Loucy (cell line): ENCODE measurements around the gene LIPJ.

Source experiments
- H2AFZ ChIP-seq: fragments of 200-600 bp; sonication (generic); 2 replicates; pipeline ENCODE4 v1.6.0; 2016; ENCODE audit warnings: antibody characterized with exemption, mild to moderate bottlenecking, low read length, moderate library complexity
- H3F3A ChIP-seq: fragments of 200-600 bp; 2 replicates; pipeline ENCODE4 v1.6.0; 2016; ENCODE audit warnings: antibody characterized with exemption, low read depth, mild to moderate bottlenecking
- H3K27me3 ChIP-seq: fragments of 200-600 bp; sonication (generic); 2 replicates; pipeline ENCODE4 v1.6.1; 2014; ENCODE audit warnings: low read length, mild to moderate bottlenecking; ENCODE audit not compliant: insufficient read depth, poor library complexity, severe bottlenecking
- H3K36me3 ChIP-seq: fragments of 200-600 bp; sonication (generic); 2 replicates; pipeline ENCODE4 v1.6.1; 2016; ENCODE audit warnings: low read length; ENCODE audit not compliant: insufficient read depth
- H3K4me1 ChIP-seq: fragments of 200-600 bp; sonication (generic); 2 replicates; pipeline ENCODE4 v1.5.1; 2014; ENCODE audit warnings: low read length, mild to moderate bottlenecking; ENCODE audit not compliant: insufficient read depth, poor library complexity, severe bottlenecking
- H3K4me2 ChIP-seq: fragments of 200-600 bp; sonication (generic); 2 replicates; pipeline ENCODE4 v1.6.0; 2014; ENCODE audit warnings: antibody characterized with exemption, low read length, low read depth, mild to moderate bottlenecking; ENCODE audit not compliant: poor library complexity, severe bottlenecking
- H3K4me3 ChIP-seq: fragments of 200-600 bp; sonication (generic); 2 replicates; pipeline ENCODE4 v1.5.1; 2014; ENCODE audit warnings: low read length, mild to moderate bottlenecking, mixed read lengths; ENCODE audit not compliant: poor library complexity, severe bottlenecking
- H3K79me2 ChIP-seq: fragments of 200-600 bp; sonication (generic); 2 replicates; pipeline ENCODE4 v1.6.1; 2014; ENCODE audit warnings: low read length; ENCODE audit not compliant: insufficient read depth
- H3K9ac ChIP-seq: fragments of 200-600 bp; sonication (generic); 2 replicates; pipeline ENCODE4 v1.6.0; 2014; ENCODE audit warnings: mild to moderate bottlenecking, low read depth, low read length, moderate library complexity; ENCODE audit not compliant: poor library complexity, severe bottlenecking
- H3K9me2 ChIP-seq: fragments of 200-600 bp; sonication (generic); replicated peaks from 2 replicates; pipeline ENCODE4 v1.6.1; 2016; ENCODE audit warnings: low read depth, low read length, mixed read lengths
- H3K9me3 ChIP-seq: fragments of 200-600 bp; sonication (generic); 2 replicates; pipeline ENCODE4 v1.6.1; 2014; ENCODE audit warnings: mild to moderate bottlenecking, antibody characterized with exemption, low read length, low read depth; ENCODE audit not compliant: insufficient read depth
- H4K20me1 ChIP-seq: fragments of 200-600 bp; sonication (generic); 2 replicates; pipeline ENCODE4 v1.6.0; 2014; ENCODE audit warnings: antibody characterized with exemption, low read length, mild to moderate bottlenecking; ENCODE audit not compliant: insufficient read depth, poor library complexity, severe bottlenecking
- EZH2phosphoT487 ChIP-seq: fragments of 200-600 bp; IDR thresholded peaks from 2 replicates; pipeline ENCODE4 v1.6.1; 2018; ENCODE audit warnings: antibody characterized with exemption, mild to moderate bottlenecking, moderate library complexity, borderline replicate concordance
- TF ChIP-seq, protein P1 (sequence below): fragments of 200-600 bp; sonication (generic); conservative IDR thresholded peaks from 2 replicates; pipeline ENCODE4 v1.5.1; 2014; ENCODE audit warnings: mild to moderate bottlenecking, antibody characterized with exemption, low read length

Gene LIPJ

DNA sequence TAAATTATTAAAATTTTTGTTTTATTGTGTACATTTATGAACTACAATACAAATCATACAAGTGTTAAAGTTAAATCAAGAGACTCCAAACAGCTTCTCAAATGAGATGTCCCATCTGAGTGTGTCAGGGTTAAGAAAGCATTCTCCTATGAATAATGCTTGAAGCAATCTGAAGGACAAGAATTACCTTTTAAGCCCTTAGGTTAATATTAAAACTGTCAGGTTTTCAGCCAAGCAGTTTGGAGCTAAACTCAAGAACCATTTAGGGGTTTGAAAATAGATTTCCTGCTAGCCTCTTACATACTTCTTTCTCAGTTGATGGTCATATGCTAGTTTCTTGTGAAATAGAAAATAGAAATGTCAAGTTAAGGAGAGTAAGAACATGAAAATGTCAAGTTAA is 38.3 kb downstream of the LIPJ start:
- no peak for TF ChIP-seq EZH2phosphoT487
- TF ChIP-seq, protein P1, sequence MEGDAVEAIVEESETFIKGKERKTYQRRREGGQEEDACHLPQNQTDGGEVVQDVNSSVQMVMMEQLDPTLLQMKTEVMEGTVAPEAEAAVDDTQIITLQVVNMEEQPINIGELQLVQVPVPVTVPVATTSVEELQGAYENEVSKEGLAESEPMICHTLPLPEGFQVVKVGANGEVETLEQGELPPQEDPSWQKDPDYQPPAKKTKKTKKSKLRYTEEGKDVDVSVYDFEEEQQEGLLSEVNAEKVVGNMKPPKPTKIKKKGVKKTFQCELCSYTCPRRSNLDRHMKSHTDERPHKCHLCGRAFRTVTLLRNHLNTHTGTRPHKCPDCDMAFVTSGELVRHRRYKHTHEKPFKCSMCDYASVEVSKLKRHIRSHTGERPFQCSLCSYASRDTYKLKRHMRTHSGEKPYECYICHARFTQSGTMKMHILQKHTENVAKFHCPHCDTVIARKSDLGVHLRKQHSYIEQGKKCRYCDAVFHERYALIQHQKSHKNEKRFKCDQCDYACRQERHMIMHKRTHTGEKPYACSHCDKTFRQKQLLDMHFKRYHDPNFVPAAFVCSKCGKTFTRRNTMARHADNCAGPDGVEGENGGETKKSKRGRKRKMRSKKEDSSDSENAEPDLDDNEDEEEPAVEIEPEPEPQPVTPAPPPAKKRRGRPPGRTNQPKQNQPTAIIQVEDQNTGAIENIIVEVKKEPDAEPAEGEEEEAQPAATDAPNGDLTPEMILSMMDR: no peak
- Histone ChIP-seq H4K20me1 (no peaks in the 10 kb centered on the region), H3K36me3 (no peaks in the 10 kb centered on the region), H3F3A (no peaks in the 10 kb centered on the region), H3K9me3 (no peaks in the 10 kb centered on the region; the same call in 1 of the 2 replicates), H3K79me2 (no peaks in the 10 kb centered on the region), H3K9me2 (0 out of 2 replicates have a peak, but pooled peaks cover 5% of the 10 kb centered on the region), H3K9ac (no peak overlapping the region), H3K4me2 (no peak overlapping the region), H3K4me1 (no peaks in the 10 kb centered on the region), H3K4me3 (no peak overlapping the region), H3K27me3 (no peaks in the 10 kb centered on the region), H2AFZ (no peak overlapping the region)

DNA sequence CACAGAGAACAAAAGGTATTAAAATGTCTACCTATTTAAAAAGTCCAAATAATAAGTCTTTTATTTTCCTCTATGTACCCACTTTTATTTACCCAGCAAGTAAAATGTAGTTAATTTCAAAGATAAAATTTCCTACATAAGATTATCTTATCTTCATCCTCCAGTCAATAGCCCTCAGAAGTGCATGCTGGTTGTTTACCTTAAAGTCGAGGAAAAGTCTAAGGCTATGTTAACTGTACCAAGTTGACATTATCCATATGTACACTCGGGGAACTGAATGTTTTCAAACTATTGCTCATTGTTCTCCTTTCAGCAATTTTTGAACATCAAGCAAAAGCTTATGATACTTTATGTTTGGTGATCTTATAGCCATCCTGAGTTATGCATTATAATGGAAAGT is 53.6 kb downstream of the LIPJ start:
- H3K27me3 ChIP-seq: no peaks in the 10 kb centered on the region
- H4K20me1 ChIP-seq: no peaks in the 10 kb centered on the region
- H3F3A ChIP-seq: no peaks in the 10 kb centered on the region
- no peak overlapping the region for H2AFZ ChIP-seq
- H3K4me2 ChIP-seq: no peak overlapping the region
- H3K36me3 ChIP-seq: no peaks in the 10 kb centered on the region
- H3K9me3 ChIP-seq: no peaks in the 10 kb centered on the region
- TF ChIP-seq, protein P1: no peak
- TF ChIP-seq EZH2phosphoT487: no peak
- H3K4me3 ChIP-seq: no peak overlapping the region
- no peaks in the 10 kb centered on the region for H3K4me1 ChIP-seq
- H3K9ac ChIP-seq: no peak overlapping the region
- H3K79me2 ChIP-seq: no peaks in the 10 kb centered on the region
- H3K9me2 ChIP-seq: no peaks in the 10 kb centered on the region

DNA sequence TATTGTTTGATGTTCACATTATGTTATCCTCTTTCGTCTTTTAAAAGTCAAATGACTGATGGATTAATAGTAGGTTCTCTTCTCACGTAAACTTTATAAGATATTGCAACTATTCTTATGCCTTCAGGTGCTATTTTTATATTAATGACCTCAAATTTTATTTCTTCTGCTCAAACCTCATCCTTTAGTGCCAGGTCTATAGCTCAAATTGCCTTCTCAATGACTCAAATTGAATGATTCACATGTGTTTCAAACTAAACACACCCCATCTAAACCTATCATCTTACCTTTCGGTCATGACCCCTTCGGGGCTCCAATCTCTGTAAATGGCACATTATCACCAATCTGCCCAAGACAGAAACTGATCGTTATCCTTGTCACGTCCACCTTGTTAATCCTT is 55.6 kb downstream of the LIPJ start:
- TF ChIP-seq EZH2phosphoT487: no peak
- TF ChIP-seq, protein P1: no peak
- Histone ChIP-seq H3K4me2 (no peak overlapping the region), H3K4me3 (no peak overlapping the region), H3K9ac (no peak overlapping the region), H3K4me1 (peaks cover 8% of the 10 kb centered on the region), H3K27me3 (no peaks in the 10 kb centered on the region), H3K9me3 (no peaks in the 10 kb centered on the region), H3K79me2 (no peaks in the 10 kb centered on the region), H3K36me3 (no peaks in the 10 kb centered on the region), H3F3A (no peaks in the 10 kb centered on the region), H2AFZ (no peak overlapping the region), H4K20me1 (no peaks in the 10 kb centered on the region), H3K9me2 (no peaks in the 10 kb centered on the region)
